HUES48 (cell line): ENCODE results near the gene ANKRD11.
"Not testable (repeated sequence)": the region's sequence is repeated elsewhere in the genome, so short reads cannot be mapped to it uniquely, and the experiment has no call there.

Experiments
- H3K27ac ChIP-seq: one replicate; pipeline ENCODE4 v1.7.0; 2013; ENCODE audit warnings: low read depth, low read length, inconsistent platforms
- H3K27me3 ChIP-seq: 2 replicates; pipeline ENCODE4 v1.6.1; 2013; ENCODE audit warnings: mild to moderate bottlenecking, low read length; ENCODE audit not compliant: control insufficient read depth, insufficient read depth
- H3K36me3 ChIP-seq: 2 replicates; pipeline ENCODE4 v1.6.1; 2013; ENCODE audit warnings: low read length; ENCODE audit not compliant: control insufficient read depth, insufficient read depth
- H3K4me1 ChIP-seq: 2 replicates; pipeline ENCODE4 v1.6.1; 2013; ENCODE audit warnings: mild to moderate bottlenecking, low read length; ENCODE audit not compliant: control insufficient read depth, insufficient read depth
- H3K4me3 ChIP-seq: 2 replicates; pipeline ENCODE4 v1.5.1; 2013; ENCODE audit warnings: mild to moderate bottlenecking, low read depth, low read length
- H3K9ac ChIP-seq: 2 replicates; pipeline ENCODE4 v1.6.1; 2013; ENCODE audit warnings: mild to moderate bottlenecking, low read depth, low read length, moderate library complexity
- H3K9me3 ChIP-seq: 2 replicates; pipeline ENCODE4 v1.6.1; 2013; ENCODE audit warnings: low read length; ENCODE audit not compliant: control insufficient read depth, insufficient read depth

Gene ANKRD11

DNA sequence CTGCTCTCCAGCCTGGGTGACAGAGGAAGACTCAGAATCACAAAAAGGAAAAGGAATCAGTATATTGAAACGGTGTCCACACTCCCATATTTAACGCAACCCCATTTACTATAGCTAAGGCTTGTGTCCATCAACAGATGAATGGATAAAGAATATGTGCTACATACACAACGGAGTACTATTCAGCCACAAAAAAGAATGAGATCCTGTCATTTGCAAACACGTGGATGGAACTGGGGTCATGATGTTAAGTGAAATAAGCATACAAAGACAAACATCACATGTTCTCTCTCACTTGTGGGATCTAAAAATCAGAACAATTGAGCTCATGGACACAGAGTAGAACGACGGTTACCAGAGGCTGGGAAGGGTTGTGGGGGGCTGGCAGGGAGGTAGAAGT, 217.7 kb downstream of the ANKRD11 start:
- no peak overlapping the region for H3K4me3 ChIP-seq
- no peaks in the 10 kb centered on the region for H3K9me3 ChIP-seq
- H3K9ac ChIP-seq, result no peak overlapping the region
- H3K4me1 ChIP-seq, result no peaks in the 10 kb centered on the region
- no peak overlapping the region for H3K27ac ChIP-seq
- H3K27me3 ChIP-seq, result no peaks in the 10 kb centered on the region
- peaks cover 86% of the 10 kb centered on the region for H3K36me3 ChIP-seq

DNA sequence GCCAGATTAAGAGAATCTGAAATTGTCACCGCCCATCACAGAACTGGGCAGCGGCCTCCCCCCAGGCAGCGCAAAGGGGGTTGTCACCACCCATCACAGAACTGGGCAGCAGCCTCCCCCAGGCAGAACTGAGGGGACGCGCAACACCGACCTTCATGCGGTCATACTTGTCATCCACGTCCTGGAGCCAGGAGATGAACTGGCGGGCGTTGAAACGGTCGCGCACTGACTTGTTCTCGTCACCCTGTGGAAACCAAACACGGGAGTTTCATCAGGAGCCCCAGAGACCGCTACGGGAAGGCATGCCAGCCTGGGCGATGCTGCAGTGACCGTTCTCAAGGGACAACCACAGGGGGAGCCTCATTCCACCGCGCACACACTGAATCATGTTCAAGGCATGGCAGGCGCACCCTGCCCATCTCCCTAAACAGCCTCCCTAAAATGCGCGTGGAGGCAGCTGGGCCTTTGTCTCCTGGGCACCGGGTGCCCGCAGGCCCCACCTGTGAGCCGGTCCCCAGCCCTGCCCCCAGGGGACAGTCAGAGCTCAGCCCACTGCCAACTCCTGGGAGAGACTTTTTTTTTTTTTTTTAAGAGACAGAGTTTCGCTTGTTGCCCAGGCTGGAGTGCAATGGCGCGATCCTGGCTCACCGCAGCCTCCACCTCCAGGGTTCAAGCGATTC, 219.6 kb downstream of the ANKRD11 start:
- H3K36me3 ChIP-seq, result peaks cover 84% of the 10 kb centered on the region
- no peak overlapping the region for H3K9ac ChIP-seq
- H3K4me1 ChIP-seq, result no peaks in the 10 kb centered on the region
- no peaks in the 10 kb centered on the region for H3K9me3 ChIP-seq
- no peak overlapping the region for H3K4me3 ChIP-seq
- H3K27me3 ChIP-seq, result no peaks in the 10 kb centered on the region
- H3K27ac ChIP-seq, result no peak overlapping the region

DNA sequence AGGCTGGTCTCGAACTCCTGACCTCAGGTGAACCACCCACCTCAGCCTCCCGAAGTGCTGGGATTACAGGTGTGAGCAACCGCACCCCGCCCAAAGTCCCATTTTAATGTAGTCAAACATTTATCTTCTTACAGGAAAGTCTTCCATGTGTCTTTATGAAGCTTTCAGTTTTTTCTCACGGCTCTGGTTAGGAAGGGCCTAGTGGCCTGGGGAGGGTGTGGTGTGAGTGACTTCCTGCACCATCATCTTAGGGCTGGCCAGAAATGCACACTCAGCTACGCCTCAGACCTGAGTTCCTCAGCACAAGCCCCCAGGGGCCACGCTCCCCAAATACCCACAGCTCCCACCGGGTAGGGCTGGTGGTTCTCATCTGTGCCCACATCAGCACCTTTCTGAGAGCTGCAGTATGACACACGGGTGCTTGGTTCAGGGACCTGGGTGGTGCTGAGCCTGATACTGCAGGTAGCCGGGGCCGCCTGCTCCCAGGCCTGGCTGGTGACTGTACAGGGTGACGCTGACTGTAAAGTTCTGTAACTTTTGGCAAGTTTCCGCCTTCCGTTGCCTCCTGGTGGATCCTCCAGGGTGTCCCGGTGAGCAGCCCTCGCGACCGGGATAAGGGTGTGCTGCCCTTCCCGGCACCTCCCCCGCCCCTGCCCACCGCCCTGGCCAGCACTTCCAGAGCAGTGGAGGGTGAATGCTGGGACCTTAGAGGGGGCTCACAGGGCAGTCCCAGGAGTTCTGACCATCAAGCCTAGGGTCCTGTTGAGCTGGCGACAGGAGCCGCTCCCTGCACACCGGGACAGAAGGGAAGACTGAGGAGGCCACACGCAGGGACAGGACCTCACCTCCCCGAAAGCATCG, 220.3 kb downstream of the ANKRD11 start:
- Histone ChIP-seq H3K36me3 (peaks cover 82% of the 10 kb centered on the region), H3K9ac (no peak overlapping the region)

DNA sequence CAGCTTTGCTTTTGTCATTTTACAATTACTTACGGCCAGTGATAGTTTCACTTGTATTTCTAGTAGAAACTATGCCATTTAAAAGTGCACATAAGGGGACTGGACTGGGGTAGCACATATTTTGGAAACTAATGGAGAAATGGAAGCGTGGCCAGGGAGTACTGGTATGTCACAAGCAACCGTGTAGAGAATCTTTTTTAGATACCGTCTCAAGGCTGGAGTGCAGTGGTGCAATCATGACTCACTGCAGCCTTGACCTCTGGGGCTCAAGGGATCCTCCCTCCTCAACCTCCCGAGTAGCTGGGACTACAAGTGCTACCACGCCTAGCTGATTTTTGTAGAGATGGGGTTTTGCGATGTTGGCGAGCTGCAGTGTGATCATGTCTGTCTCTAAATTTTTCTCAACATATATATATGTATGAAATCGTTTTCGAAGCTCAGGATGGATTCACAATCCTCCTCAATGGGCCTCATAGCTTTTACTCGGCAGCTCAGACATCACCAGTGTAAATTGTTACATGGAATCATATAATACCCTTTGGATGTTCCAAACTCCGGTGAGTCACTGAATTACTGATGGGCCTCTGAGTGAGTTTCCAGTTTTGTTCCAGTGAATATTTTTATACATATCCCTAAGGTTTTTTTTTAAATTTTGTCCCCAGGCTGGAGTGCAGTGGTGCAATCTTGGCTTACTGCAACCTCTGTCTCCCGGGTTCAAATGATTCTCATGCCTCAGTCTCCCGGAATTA, 221.2 kb downstream of the ANKRD11 start:
- Histone ChIP-seq H3K27me3 (no peaks in the 10 kb centered on the region), H3K9me3 (no peaks in the 10 kb centered on the region), H3K4me3 (no peak overlapping the region), H3K36me3 (peaks cover 73% of the 10 kb centered on the region), H3K9ac (no peak overlapping the region), H3K4me1 (no peaks in the 10 kb centered on the region), H3K27ac (no peak overlapping the region)

More for the DNA sequence above, 220.3 kb downstream of the ANKRD11 start:
- no peak overlapping the region for H3K27ac ChIP-seq
- H3K9me3 ChIP-seq, result no peaks in the 10 kb centered on the region
- H3K27me3 ChIP-seq, result no peaks in the 10 kb centered on the region
- no peaks in the 10 kb centered on the region for H3K4me1 ChIP-seq
- no peak overlapping the region for H3K4me3 ChIP-seq

DNA sequence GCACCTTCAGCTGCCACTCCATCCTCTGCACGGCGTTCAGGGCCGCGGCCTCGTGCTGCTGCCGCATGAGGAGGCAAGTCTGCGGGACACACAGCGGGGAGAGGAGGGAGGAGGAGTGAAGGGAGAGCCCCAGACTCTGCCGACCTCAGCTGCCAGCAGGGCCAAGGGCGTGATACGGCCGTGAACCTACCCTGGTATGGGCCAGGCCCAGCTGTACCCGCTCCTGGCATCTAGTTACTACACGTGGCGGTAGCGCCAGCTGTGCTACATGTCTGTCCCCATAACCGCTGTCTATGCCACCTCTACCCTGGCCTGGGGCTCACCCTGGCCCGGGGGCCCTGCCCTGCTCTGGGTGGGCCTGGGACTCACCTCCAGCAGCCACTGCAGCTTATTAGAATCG, 221.8 kb downstream of the ANKRD11 start:
- H3K27ac ChIP-seq, result no peak overlapping the region
- H3K4me1 ChIP-seq, result no peaks in the 10 kb centered on the region
- no peak overlapping the region for H3K4me3 ChIP-seq
- H3K9me3 ChIP-seq, result no peaks in the 10 kb centered on the region
- no peak overlapping the region for H3K9ac ChIP-seq
- no peaks in the 10 kb centered on the region for H3K27me3 ChIP-seq
- H3K36me3 ChIP-seq, result peaks cover 68% of the 10 kb centered on the region

DNA sequence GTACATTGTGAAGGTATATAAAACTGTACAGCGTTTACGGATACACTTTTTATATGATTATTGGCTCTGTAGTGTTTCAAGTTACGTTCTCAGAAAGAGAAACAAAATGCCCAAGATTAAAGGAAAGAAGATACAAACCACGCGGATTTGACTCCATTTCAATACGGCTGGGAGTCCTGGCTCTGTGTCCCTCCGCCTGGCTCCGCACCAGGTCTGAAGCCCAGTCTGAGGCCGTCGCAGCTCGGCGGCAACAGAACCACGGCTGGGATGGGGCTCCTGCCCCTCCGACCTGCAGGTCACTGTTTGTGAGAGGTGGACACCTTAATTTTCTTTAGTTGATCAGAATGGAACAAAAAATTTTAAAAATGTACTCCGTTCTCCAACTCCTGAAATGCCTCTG, 222.6 kb downstream of the ANKRD11 start:
- H3K27me3 ChIP-seq, H3K9ac ChIP-seq, H3K27ac ChIP-seq, H3K9me3 ChIP-seq, H3K4me1 ChIP-seq, H3K4me3 ChIP-seq: not testable (repeated sequence)
- peaks cover 59% of the 10 kb centered on the region for H3K36me3 ChIP-seq

DNA sequence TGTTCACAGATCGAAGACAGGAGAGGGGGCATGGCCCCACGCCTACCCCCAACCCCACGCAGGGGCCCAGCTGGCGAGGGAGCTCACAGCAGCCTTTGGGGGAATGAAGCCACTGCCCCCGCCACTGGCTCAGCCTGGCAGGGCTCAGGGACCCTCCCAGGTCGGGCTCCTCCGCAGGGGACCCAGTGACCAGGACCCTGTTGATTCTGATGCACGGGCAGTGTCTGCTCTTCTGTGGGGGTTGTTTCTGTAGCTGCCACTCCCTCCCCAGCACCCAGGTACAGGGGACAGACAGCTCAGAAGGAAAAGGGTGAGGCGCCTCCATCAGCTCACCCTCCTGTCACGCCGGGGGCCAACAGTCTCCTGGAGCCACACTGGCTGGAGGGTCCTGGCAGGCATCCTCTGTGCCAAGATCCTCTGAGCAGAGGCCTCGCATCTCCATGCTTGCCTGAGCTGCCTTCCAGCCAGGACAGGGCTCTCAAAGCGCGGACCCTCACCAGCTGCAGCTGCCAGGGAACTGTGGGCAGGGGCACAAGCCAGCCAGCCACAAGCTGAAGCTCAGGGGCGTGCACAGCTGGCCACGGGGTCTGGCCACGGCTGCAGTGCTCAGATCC, 223.7 kb downstream of the ANKRD11 start:
- no peaks in the 10 kb centered on the region for H3K9me3 ChIP-seq
- H3K9ac ChIP-seq, result no peak overlapping the region
- no peak overlapping the region for H3K27ac ChIP-seq
- H3K4me3 ChIP-seq, result no peak overlapping the region
- H3K4me1 ChIP-seq, result no peaks in the 10 kb centered on the region
- peaks cover 51% of the 10 kb centered on the region for H3K36me3 ChIP-seq
- no peaks in the 10 kb centered on the region for H3K27me3 ChIP-seq

DNA sequence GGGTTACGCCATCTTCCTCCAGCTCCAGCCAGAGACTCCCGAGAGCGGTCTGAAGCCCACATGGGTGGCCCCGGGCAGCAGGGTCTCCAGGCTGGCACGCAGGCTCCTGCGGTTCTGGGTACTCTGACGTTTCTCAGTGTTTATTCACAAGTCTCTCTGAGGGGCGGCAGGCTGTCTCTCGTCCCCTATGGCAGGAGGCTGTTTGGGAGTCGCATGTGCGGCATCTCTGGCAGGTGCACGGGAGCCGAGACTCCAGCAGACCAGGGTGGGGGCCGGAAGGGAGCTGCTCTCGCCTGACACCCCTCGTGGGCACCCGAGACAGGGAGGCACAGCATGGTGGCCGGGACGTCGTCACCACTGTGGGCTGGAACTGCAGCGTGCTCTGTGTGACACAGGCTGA, 224.7 kb downstream of the ANKRD11 start:
- H3K27me3 ChIP-seq, result no peaks in the 10 kb centered on the region
- no peak overlapping the region for H3K4me3 ChIP-seq
- H3K4me1 ChIP-seq, result no peaks in the 10 kb centered on the region
- no peak overlapping the region for H3K9ac ChIP-seq
- no peaks in the 10 kb centered on the region for H3K9me3 ChIP-seq
- no peak overlapping the region for H3K27ac ChIP-seq
- H3K36me3 ChIP-seq, result peaks cover 41% of the 10 kb centered on the region

DNA sequence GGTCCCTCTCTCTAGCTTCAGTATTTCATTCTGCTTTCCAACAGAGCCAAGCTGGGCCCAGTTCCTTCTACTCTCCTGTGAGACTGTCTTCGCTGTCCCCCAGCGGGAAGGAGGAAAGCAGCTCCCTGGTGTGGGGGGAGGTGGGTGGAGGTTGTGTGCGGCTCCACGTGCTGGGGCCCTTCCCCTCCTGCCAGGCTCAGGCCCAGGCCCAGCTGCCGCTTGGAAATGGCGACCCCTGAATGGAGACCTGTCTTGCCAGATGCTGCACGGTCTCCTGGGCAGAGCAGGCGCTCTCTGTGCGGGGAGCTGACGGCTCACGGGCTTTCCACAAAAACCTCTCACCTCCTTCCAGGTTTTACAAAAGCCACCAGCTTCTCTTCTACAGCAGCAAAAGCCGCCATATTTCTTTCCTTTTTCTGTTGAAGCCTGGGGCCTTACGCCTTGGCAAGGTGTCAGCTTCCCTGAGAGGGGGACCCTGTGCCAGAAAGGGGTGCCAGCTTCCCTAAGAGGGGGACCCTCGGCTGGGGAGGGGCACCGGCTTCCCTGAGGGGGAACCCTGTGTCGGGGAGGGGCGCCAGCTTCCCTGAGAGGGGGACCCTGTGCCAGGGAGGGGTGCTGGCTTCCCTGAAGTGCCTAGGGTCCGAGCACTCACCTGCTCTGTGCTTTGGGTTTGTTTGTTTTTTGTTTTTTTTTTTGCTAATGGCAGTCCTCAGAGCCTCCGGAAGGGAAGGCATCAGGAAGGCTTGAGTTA, 225.4 kb downstream of the ANKRD11 start:
- no peak overlapping the region for H3K27ac ChIP-seq
- H3K36me3 ChIP-seq, result peaks cover 34% of the 10 kb centered on the region
- H3K27me3 ChIP-seq, result no peaks in the 10 kb centered on the region
- H3K9ac ChIP-seq, result no peak overlapping the region
- no peak overlapping the region for H3K4me3 ChIP-seq
- H3K9me3 ChIP-seq, result no peaks in the 10 kb centered on the region
- no peaks in the 10 kb centered on the region for H3K4me1 ChIP-seq
